Measurements from ENCODE around the gene FXR2.
"Not testable (repeated sequence)": the region's sequence is repeated elsewhere in the genome, so short reads cannot be mapped to it uniquely, and the experiment has no call there.

Gene FXR2

GRCh38 chr17:7612294-7612640 is 2.4 kb downstream of the FXR2 start:
- H3K27ac ChIP-seq: 0 out of 2 replicates have a peak overlapping the region, but pooled peaks have one; percentile 19
- TF ChIP-seq CTCF (IDR thresholded peaks at IDR 0.05) (no peak), ZFX (IDR thresholded peaks at IDR 0.05; ENCODE audit: borderline replicate concordance) (no peak)

- TF ChIP-seq ZFX (IDR thresholded peaks at IDR 0.05; ENCODE audit: borderline replicate concordance) (no peak), CTCF (IDR thresholded peaks at IDR 0.05) (no peak)
- H3K27ac ChIP-seq: peak overlapping the region; percentile 19; the same call in 1 of the 2 replicates
These were observed 2.9 kb downstream of the FXR2 start for GRCh38 chr17:7611635-7612293.

- TF ChIP-seq CTCF (IDR thresholded peaks at IDR 0.05): no peak
- no peak for TF ChIP-seq ZFX (IDR thresholded peaks at IDR 0.05; ENCODE audit: borderline replicate concordance)
- H3K27ac ChIP-seq: peak overlapping the region; percentile 28; the same call in 1 of the 2 replicates
These were observed 4.1 kb downstream of the FXR2 start for GRCh38 chr17:7610641-7611040.

GRCh38 chr17:7606280-7606679 is 8.4 kb downstream of the FXR2 start:
- H3K27ac ChIP-seq: no peak overlapping the region
- no peak for TF ChIP-seq ZFX (IDR thresholded peaks at IDR 0.05; ENCODE audit: borderline replicate concordance)
- no peak for TF ChIP-seq CTCF (IDR thresholded peaks at IDR 0.05)

GRCh38 chr17:7597561-7597960 is 17.1 kb downstream of the FXR2 start:
- H3K27ac ChIP-seq: not testable (repeated sequence)

- no peak for TF ChIP-seq ZFX (IDR thresholded peaks at IDR 0.05; ENCODE audit: borderline replicate concordance)
- no peak for TF ChIP-seq CTCF (IDR thresholded peaks at IDR 0.05)
These were observed 21.4 kb downstream of the FXR2 start for GRCh38 chr17:7593296-7593695.

GRCh38 chr17:7592422-7593021 is 22.2 kb downstream of the FXR2 start:
- H3K27ac ChIP-seq: peak overlapping the region; percentile 61; the same call in 1 of the 2 replicates
- no peak for TF ChIP-seq ZFX (IDR thresholded peaks at IDR 0.05; ENCODE audit: borderline replicate concordance)

More at GRCh38 chr17:7593296-7593695, 21.4 kb downstream of the FXR2 start:
- H3K27ac ChIP-seq: no peak overlapping the region

- TF ChIP-seq CTCF (IDR thresholded peaks at IDR 0.05) (no peak), ZFX (IDR thresholded peaks at IDR 0.05; ENCODE audit: borderline replicate concordance) (no peak)
- peak overlapping the region; percentile 61; the same call in 1 of the 2 replicates for H3K27ac ChIP-seq
These were observed 23.1 kb downstream of the FXR2 start for GRCh38 chr17:7591596-7591995.

All from 22Rv1 (cell line).